ENCODE data around the gene RPL29.

Gene RPL29

DNA sequence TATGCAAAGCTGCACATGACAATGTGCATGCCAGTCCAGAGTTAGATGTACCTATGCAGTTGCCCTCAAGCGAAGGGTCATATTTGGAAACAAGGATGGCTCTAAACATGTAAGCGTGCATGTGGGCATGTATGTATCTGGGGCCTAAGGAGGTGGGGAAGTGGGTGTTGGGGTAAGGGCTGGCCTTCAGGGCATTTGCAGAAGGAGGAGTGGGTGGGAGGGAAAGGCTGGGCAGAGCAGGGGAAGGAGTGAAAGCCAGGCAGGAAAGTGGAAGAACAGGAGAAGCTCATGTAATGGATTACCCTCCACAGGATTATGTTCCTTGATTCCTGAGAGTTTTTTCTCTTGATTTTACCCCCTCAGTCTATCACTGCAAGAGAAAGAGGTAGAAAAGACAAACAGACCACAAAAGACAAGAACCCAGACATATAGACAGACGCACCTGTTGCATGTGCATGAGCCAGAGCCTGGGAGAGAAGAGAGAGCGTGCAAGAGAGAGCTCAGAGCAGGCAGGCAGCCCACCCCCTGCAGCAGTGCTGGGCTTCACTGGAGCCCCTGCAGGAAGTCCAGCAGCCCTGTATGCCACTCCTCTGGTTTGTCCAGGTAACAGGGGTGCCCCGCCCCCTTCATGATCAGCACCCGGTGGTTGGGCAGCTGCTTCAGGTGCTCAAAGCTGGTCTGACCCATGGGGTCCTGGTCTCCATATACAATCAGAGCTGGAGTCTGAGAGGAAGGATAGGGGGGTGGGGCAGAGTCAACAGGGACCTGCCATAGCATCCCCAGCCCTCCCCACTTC, 26.6 kb downstream of the RPL29 start:
- H3K27ac Mint-ChIP-seq = no peak overlapping the region
- H3K4me1 Mint-ChIP-seq = peaks cover 56% of the 10 kb centered on the region

DNA sequence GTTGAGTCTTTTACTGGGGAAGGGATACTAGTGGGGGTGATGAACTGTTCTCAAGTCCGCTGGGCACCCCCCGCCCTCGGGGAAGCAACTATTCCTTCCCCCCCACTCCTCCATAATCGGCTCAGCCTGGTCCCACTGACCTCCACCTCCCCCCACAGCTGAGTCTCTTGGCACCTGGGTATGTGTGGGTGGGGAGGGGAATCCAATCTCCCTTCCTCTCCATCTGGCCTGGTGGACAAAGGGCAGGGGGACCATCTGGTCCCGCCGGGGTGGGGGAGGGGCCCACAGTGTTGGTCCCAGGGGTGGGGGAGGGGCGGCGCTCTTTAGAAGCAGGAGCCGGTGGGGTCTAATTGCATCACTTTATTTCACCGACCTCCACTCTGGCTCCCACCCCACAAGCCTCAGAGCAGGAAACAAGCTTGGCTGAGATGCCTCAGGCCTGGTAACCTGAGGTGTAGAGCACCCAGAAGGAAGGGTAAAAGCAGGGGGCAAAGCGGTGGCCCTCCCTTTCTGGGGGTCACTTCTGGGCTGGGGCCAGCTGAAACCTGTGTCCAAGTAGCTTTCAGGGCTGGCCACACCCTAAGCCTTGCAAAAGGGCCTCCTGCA, 27.4 kb downstream of the RPL29 start:
- no peak for ATAC-seq
- peaks cover 48% of the 10 kb centered on the region for H3K4me1 Mint-ChIP-seq
- DNase-seq = no peak
- H3K27me3 Mint-ChIP-seq = peaks cover 21% of the 10 kb centered on the region
- peak overlapping the region in 1 of 2 donors; percentile 27 for H3K27ac Mint-ChIP-seq
- peak overlapping the region; percentile 86 to 91 for H3K4me3 Mint-ChIP-seq
- no peaks in the 10 kb centered on the region for H3K9me3 Mint-ChIP-seq

More for the DNA sequence above, 26.6 kb downstream of the RPL29 start:
- H3K9me3 Mint-ChIP-seq = no peaks in the 10 kb centered on the region
- H3K4me3 Mint-ChIP-seq = no peak overlapping the region
- no peak for ATAC-seq
- no peak for DNase-seq
- peaks cover 21% of the 10 kb centered on the region for H3K27me3 Mint-ChIP-seq

DNA sequence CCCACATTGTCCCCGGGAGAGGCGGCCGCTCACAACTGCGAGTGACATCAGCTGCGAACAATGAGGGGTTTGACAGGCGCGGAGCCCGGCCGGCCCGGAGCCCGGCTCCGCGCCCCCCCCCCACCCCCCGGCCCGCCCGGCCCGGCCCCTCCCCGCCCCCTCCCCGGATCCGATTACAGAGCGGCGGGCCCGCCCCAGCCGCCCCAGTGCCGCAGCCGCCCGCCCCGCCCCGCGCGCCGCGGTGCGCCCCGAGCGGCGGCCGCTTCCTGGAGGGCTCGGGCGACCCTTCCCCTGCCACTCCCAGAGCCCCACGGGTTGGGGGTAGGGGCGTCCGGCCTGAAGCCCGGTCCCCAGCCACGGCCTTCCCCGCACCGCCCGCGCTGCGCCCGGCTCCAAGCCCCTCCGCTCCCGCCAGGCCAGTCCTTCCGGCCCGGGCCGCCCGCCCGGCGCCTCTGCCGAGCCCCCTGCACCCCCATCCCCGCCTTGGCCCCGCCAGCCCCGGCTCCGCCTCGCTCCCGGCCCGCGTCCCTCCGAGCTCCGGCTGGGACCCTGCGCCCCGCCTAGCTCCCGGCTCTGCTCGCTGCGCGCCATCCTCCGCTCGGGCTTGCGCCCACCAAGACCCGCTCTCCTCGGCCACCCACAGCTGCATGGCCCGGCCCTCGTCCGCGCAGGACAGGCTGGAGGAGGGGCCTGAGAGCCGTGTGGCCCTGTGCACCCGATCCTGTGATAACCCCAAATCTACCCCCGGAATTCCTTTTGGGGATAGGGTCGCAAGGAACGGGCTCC, 28.1 kb downstream of the RPL29 start, which contains the start of gene PCBP4:
TSS of gene PCBP4 (minus strand) at position 71 of the 786 bp plus-strand sequence. CDS start 6,214 bp downstream, outside the sequence.
- no peaks in the 10 kb centered on the region for H3K9me3 Mint-ChIP-seq
- peaks cover 21% of the 10 kb centered on the region for H3K27me3 Mint-ChIP-seq
- peaks cover 45% of the 10 kb centered on the region for H3K4me1 Mint-ChIP-seq
- peak within 1 kb of the TSS; percentile 83 to 92 for H3K27ac Mint-ChIP-seq
- H3K4me3 Mint-ChIP-seq = peak within 1 kb of the TSS; percentile 86 to 91
- peak; percentile 68 for ATAC-seq
- no peak for DNase-seq

DNA sequence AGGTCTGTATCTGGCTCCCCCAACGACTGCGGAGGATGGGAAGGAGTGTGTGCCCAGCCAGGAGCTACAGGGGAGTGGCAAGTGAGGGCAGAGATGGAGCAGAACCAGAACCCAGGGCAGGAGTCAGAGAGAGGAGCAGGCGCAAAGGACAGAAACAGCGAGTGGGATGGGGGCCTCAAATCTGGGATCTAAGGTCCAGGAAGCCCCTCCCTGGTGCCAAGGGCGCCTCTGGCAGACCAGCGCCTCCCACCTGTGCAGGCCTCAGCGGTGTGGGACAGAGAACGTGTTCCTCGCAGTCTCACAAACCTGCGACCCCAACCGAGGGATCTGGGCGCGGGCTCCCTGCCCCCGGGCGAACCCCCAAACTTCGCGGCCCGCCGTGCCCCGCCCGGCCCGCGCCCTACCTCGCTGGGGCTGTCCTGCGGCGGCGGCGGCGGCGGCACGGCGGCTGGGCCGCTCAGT, 28.7 kb downstream of the RPL29 start:
- DNase-seq (no peak), ATAC-seq (peak; percentile 66)
- H3K27me3 Mint-ChIP-seq = peaks cover 21% of the 10 kb centered on the region
- H3K27ac Mint-ChIP-seq = peak overlapping the region in 1 of 2 donors; percentile 92
- peak overlapping the region; percentile 72 to 86 for H3K4me3 Mint-ChIP-seq
- peaks cover 45% of the 10 kb centered on the region for H3K4me1 Mint-ChIP-seq
- no peaks in the 10 kb centered on the region for H3K9me3 Mint-ChIP-seq

DNA sequence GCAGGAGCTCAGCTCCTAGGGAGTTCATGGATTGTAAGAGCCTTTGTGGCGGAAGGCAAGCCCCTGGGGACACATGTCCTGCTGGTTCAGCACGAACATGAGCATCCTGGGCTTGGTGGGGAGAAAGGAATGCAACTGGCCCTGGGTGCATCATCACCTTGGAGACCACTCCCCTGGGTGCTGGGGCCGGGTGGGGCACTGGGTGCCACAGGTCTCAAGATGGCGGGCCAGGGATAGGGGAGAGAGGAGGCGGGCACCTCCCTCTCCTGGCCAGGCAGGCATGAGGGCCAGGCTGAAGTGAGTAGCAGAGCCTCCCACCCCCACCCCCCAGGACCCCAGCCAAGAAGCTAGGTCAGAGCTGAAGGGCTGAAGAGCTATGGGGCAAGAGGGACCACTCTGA, 29.2 kb downstream of the RPL29 start:
- DNase-seq = no peak
- H3K4me1 Mint-ChIP-seq = peaks cover 44% of the 10 kb centered on the region
- H3K4me3 Mint-ChIP-seq = peak overlapping the region; percentile 72 to 86
- no peak for ATAC-seq
- peaks cover 21% of the 10 kb centered on the region for H3K27me3 Mint-ChIP-seq
- no peaks in the 10 kb centered on the region for H3K9me3 Mint-ChIP-seq
- H3K27ac Mint-ChIP-seq = peak overlapping the region; percentile 80 to 92

DNA sequence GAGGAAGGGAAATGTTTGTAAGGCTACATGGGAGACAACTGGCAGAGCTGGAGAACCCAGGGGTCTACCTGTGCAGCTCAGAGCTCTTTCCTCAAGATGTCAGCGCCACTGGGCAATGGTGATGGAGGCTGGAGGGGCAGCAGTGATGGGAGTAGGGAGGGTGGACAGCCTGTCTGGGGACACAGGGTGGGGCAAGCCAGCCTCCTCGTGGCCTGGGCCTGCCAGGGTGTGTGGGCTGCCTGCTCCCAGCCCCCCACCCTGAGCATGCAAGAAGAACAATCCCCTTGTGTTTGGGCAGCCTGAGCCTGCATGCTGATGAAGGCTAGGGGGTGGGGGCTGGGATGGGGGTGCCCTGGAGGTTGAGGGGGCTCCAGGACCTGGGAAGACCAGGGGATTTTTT, 29.7 kb downstream of the RPL29 start:
- H3K9me3 Mint-ChIP-seq = no peaks in the 10 kb centered on the region
- no peak for ATAC-seq

DNA sequence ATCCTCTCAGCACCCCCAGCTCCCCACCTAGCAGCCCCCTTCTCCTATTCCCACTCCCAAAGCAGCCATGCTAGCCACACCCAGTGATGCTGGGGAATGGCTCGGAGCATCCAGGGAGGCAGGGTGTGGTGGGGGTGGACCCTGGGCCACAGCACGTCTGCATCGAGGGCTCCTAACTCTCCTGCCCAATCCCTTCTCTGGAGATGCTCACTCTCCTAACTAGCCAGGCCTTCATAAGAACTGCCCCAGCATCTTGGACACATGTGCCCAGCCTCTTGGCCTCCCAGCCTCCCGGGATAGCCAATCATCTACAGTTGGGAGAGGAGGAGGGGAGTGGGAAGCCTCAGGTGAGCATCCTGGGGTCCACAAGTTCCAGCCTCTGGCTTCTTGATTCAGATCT, 31.2 kb downstream of the RPL29 start:
- no peak for DNase-seq
- no peaks in the 10 kb centered on the region for H3K9me3 Mint-ChIP-seq
- ATAC-seq = no peak
- H3K4me3 Mint-ChIP-seq = no peak overlapping the region
- H3K4me1 Mint-ChIP-seq = peaks cover 34% of the 10 kb centered on the region
- H3K27me3 Mint-ChIP-seq = peaks cover 21% of the 10 kb centered on the region
- H3K27ac Mint-ChIP-seq = no peak overlapping the region

More for the DNA sequence above, 29.7 kb downstream of the RPL29 start:
- Mint-ChIP-seq H3K27ac (peak overlapping the region in 1 of 2 donors; percentile 81), H3K27me3 (peaks cover 21% of the 10 kb centered on the region), H3K4me1 (peaks cover 39% of the 10 kb centered on the region), H3K4me3 (peak overlapping the region; percentile 72 to 86)
- no peak for DNase-seq

DNA sequence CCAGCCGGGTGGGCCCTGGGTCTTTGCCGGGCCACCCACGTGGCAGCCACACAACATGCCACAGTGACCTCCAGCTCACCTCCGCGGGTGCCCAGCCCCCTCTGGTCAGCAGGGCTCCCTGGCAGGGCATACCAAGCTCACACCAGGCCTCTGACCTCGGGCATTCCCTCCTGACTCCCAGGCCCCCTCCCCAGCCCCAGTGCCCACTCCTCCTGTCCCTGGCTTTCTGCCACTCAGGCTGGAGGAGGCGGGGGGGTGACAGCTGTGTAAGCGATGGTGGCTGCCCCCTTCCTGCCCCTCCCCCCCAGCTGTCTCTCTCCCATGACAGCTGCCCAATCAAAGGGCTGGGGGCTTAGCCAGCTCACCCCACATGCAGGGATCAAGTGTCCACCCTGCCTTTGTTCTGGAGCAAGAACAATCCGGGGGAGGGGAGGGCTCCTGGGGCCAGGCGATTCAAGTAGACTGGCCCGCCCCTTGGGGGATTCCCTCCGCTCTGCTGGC, 31.7 kb downstream of the RPL29 start:
- no peak for DNase-seq
- Mint-ChIP-seq H3K4me3 (no peak overlapping the region), H3K27me3 (peaks cover 21% of the 10 kb centered on the region), H3K27ac (no peak overlapping the region), H3K4me1 (peaks cover 30% of the 10 kb centered on the region), H3K9me3 (no peaks in the 10 kb centered on the region)
- no peak for ATAC-seq

DNA sequence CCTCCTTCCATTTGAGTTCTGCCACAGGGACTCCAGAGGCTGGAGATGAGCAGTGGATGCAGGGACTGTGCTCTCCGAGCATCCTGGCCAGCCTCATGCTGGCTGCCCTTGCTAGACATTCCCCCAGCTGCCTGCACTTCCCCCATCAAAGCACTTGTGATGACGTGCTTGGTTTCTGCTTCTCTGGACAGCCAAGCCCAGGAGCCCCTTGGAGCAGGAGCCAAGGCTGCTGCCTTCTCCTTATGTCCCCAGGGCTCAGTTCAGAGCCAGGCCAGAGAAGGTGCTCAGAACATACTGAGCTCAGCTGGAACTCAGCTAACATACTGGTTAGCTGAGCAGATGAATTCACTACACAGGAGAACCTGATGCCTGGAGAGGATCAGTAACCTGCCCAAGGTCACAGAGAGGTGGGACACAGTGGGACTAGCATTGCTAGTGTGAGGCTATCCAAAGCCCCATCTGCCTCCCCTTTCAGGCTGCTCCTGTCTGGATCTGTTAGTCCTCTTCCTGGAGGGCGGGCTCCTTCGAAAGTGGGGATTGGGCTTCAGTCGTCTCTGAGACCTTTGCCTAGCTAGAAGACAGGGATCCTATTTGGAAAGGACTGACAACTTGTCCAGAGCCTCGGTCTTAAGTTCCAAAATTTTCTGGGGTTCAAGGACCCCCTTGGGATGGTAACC, 32.7 kb downstream of the RPL29 start:
- Mint-ChIP-seq H3K9me3 (no peaks in the 10 kb centered on the region), H3K27me3 (peaks cover 25% of the 10 kb centered on the region), H3K27ac (no peak overlapping the region), H3K4me1 (peaks cover 20% of the 10 kb centered on the region), H3K4me3 (no peak overlapping the region)
- ATAC-seq (no peak), DNase-seq (no peak)

DNA sequence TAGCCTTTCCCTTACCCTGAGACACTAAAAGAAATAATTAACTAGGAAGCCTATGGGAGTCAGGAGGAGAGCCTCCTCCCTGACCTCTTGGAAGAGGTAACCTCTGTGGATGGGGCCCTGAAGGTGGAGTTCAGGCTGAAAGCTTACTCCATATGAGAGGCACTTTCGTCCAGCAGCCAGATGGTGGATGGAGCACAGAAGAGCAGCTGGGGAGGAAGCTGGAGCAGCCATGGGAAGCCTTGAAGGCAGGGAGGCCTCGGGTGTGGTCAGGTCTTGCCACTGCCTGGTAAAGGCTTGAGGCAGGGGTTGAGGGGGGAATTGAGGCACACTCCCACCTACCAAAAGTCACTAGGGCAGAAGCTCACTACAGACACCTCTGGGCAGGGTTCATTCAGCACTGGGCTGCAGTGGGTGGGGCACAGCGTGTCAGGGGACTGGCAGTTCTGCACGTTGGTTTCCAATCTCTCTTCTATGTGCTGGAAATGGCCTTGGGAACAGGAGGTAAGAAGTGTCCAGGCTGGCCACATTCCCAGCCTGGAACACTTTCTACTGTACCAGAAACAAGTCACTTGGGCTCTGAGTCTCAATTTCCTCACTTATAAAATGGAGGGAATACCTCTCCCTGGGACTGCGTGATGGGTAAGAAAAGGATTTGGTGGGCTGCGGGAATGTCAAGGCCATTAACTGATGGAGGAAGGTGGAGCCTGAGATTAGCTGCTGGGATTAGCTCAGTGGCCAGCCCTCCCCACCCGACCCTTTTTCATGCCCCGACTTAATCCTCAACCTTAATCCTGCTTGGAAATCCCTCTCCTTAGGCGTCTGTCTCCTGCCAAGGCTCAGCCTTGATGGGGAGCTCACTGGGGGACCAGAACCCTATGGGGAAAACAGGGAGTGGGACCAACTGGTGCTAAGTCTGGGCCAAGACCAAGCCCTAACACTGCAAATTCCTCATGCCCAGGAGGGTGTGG, 33.8 kb downstream of the RPL29 start:
- Mint-ChIP-seq H3K27me3 (peaks cover 36% of the 10 kb centered on the region), H3K4me1 (peaks cover 16% of the 10 kb centered on the region), H3K9me3 (no peaks in the 10 kb centered on the region), H3K27ac (no peak overlapping the region), H3K4me3 (no peak overlapping the region)
- DNase-seq = no peak
- ATAC-seq = no peak

DNA sequence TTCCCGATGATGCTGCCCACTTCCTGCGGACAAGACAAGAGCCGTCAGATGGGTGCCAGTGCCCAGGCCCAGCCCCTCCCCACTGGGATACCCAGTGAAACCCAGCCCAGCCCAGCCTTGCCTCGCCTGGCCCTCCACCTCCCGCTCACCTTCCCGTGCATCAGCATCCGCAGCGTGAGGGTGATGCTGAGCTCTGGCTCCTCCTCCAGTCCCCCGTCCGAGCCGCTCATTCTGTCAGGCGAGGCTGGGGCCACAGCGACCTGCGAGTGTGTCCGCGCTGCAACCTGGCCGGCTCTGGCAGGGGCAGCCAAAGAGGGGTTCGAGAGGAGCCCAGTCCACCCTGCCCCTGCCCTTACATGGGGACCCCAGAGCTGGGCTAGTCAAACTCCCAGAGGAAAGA, 34.7 kb downstream of the RPL29 start:
- ATAC-seq = no peak
- H3K27me3 Mint-ChIP-seq = peaks cover 40% of the 10 kb centered on the region
- H3K27ac Mint-ChIP-seq = no peak overlapping the region
- no peaks in the 10 kb centered on the region for H3K9me3 Mint-ChIP-seq
- no peak for DNase-seq
- H3K4me1 Mint-ChIP-seq = peaks cover 15% of the 10 kb centered on the region
- H3K4me3 Mint-ChIP-seq = no peak overlapping the region

DNA sequence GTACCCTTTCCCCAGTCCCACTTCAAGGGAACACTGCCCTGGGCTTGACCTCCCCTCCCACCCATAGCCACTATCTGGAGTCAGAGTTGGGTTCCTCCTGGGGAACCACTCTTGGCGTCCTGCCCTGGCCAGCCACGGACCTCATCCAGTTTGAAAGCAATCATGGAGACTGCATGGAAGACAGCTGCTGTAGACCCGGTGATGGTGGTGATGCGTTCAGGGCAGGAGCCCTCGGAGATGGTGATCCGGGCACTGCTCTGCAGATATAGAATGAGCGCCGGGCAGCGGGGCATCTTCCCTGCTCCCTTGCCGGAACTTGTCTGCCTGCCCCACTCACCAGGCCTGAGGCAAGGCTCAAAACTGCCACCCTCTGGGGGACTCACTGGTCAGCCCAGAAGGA, 35.3 kb downstream of the RPL29 start:
- no peak for DNase-seq
- Mint-ChIP-seq H3K9me3 (no peaks in the 10 kb centered on the region), H3K27ac (no peak overlapping the region), H3K4me1 (peaks cover 10% of the 10 kb centered on the region), H3K4me3 (no peak overlapping the region), H3K27me3 (peaks cover 37% of the 10 kb centered on the region)
- ATAC-seq = no peak

DNA sequence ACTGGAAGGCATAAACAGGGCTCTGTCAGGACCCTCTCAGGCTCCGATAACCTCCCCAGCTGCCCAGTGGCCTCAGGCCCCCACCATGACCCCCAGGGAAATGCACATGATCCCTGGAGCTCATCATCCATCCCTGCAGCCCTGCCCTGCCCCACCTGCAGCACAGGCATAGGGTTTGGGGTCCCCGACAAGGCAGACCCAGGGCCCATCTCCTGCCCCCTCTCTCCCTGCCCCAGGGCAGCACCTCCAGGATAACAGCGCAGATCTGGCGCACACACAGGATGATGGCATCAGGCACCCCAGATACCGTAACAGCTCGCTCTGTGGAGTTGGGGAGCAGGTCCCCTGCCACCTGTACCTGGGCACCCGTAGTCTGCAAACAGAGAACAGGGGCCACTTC, 36.0 kb downstream of the RPL29 start:
- ATAC-seq (no peak), DNase-seq (no peak)
- Mint-ChIP-seq H3K4me1 (peaks cover 14% of the 10 kb centered on the region), H3K4me3 (no peak overlapping the region), H3K9me3 (no peaks in the 10 kb centered on the region), H3K27ac (no peak overlapping the region), H3K27me3 (peaks cover 37% of the 10 kb centered on the region)
